GM12874 (cell line): Measurements from ENCODE around the gene WNT3.
A peak's percentile ranks its signal among the peaks of the same experiment; 100 is the strongest.

Source experiments
- CTCF ChIP-seq: IDR thresholded peaks from 2 replicates; pipeline ENCODE4 v1.5.1; 2011; ENCODE audit warnings: low read depth, mild to moderate bottlenecking, control low read depth, low read length, moderate library complexity; ENCODE audit not compliant: insufficient read depth

The WNT3 gene

DNA sequence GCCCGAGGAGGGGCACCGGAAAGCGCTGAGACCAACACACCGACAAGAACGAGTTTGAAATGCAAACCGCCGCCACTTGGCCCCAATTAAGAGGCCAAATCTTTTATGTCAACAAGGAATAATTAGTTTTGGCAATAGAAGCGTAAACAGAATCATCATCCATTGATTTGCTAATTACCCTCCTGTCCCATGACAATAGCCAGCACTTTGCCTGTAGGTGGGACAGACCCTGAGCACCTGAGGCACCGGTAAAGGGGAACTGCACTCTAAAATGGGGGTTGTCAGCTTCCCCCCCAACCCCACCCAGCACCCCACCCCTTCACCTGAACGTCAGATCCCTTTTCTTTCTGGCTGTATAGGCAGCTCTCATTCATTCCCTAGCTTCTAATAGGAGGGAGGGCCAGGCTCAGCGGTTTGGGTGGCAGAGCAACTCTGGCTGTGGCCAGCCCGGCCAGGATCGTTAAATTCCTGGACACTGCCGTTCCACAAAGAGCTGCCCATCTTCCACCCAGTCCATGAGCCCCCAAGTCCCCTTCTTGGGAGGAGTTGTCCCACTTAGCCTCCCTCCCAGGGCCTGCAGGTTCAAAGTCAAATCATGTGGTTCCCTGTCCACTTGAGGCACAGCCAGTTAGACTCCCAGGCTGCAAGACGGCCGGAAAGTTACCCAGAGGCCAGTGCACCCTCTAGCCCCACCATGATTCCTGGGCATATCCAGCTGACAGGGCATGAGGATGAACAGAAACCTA lies 45.8 kb downstream of the WNT3 start:
- no peak for TF ChIP-seq CTCF

- no peak for TF ChIP-seq CTCF
Measured at GRCh38 chr17:46771561-46772474, 46.7 kb downstream of the WNT3 start.

DNA sequence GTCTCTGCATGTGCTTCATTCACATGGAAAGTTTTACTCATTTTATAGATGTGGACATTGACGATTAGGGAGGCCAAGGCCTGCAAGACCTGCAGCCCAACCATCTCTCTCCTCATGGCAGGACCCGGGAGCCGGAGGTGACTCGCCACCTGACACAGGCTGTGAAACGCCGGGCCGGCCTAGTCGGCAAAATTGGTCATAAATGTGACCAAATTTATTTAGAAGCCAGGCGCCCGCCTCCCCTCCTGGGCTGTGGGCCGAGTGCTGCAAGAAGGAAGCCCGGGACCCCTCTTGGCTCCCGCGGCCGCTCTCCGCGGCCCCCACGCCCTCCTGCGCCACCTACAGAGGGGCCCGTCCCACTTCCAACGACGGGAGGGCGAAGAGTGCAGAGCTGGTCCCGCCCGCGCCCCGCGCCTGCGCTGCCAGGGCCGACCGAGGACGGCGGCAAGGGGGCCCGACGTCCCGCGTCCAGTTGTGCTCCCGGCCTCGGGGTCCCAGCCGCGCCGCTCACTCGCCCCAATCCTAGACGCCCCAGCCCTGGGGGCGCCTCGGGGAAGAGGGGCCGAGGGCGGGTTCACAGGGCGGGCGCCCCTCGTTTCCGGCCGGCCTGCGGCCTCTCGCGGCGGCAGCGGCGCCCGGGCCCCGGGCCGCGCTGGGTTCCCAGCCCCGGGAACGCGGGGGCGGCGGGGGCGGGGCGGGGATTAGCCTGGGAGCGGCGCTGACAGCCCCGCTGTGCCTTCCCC lies 47.5 kb downstream of the WNT3 start:
- 0 out of 2 replicates have a peak, but pooled peaks have one; percentile 2 for TF ChIP-seq CTCF

DNA sequence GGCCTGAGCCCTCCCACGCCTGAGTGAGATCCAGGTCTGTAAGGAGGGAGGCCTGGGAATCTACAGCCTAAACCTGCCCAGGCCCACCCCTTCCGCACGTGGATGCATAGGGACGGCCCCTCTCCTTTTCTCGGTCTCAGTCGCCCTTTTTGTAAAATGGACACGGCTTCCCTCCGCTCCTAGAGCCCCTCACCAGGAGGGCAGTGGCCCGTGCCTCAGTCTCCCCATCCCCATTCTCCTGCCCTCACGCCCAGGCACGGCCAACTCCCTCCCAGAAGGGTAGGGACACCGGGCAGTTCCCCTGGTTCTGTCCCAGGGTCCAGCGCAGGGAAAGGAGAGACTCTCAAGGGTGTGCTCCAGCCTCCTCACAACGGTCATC lies 48.1 kb downstream of the WNT3 start:
- no peak for TF ChIP-seq CTCF

- no peak for TF ChIP-seq CTCF
Measured at GRCh38 chr17:46769531-46770438, 48.7 kb downstream of the WNT3 start.

DNA sequence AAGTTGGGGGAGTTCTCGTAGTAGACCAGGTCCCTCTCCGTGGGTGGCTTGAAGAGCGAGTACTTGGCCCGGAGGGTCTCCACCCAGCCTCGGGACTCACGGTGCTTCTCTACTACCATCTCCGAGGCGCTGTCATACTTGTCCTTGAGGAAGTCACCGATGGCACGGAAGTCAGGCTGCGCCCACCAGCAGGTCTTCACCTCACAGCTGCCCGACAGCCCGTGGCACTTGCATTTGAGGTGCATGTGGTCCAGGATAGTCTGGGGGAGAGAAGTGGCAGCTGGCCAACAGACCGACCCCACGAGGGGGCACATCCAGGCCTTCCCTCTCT lies 50.0 kb downstream of the WNT3 start:
- TF ChIP-seq CTCF: no peak
